Stimulated activated CD4-positive, alpha-beta T cell treated with anti-CD3 and anti-CD28 coated beads, Interleukin-15, amount 100 ng/mL, for 48 hours (primary cell): ENCODE measurements around the gene MICAL3.
"Not testable (repeated sequence)": the region's sequence is repeated elsewhere in the genome, so short reads cannot be mapped to it uniquely, and the experiment has no call there.

Source experiments
- DNase-seq, 2 donors: peaks; one replicate each; pipeline ENCODE4 v3.0.0-alpha.2; 2020; ENCODE audit warnings: low read depth in 2 of 2

MICAL3 gene

DNA sequence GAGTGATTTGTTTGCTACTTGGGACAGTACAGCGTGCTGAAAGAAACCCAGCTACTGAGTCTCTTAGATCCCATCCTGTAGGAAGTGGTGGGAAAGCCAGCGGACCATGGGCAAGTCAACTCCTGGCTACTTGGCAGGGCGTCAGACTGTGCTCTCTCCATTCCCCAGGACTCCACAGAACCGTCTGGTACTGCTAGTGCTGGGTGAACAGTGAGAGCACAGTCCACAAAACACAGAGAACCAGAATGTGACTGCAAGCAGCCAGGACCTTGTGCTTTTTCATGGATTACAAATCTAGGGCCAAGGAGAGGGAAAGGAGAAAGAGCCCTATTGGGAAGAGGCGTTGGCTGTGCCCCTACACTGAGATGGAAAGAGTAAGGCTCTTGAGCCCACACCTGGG lies 260.3 kb downstream of the MICAL3 start:
- DNase-seq, result no peak

DNA sequence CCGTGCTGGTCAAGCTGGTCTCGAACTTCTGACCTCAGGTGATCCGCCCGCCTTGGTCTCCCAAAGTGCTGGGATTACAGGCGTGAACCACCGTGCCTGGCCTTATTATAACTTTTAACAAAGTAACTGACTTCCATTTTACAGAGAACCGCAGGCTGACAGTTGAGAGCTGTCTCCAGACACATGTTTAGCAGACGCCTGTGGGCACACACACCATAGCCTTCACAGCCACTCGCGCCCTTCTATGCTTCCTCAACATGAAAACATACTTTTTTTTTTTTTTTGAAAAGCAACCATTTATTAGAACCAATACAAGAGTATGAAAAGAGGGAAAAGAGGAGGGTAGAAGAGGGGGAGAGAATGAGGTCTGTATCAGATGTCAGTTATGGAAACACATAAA lies 260.9 kb downstream of the MICAL3 start:
- DNase-seq, result not testable (repeated sequence)

DNA sequence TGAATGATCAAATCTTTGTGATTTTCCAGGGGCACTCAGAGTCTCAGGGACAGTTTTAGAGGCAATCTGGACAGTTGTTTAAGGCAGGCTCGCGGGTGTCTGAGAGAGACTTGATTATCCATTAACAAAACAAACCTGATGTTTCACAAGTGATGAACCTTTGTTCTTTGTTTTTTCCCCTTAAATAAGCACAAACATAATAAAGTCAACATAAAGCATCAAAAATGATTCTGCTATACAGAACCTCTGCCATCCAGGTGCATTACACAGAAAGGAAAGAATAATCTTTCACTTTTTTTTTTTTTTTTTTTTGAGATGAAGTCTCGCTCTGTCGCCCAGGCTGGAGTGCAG lies 263.2 kb downstream of the MICAL3 start:
- DNase-seq, result no peak

DNA sequence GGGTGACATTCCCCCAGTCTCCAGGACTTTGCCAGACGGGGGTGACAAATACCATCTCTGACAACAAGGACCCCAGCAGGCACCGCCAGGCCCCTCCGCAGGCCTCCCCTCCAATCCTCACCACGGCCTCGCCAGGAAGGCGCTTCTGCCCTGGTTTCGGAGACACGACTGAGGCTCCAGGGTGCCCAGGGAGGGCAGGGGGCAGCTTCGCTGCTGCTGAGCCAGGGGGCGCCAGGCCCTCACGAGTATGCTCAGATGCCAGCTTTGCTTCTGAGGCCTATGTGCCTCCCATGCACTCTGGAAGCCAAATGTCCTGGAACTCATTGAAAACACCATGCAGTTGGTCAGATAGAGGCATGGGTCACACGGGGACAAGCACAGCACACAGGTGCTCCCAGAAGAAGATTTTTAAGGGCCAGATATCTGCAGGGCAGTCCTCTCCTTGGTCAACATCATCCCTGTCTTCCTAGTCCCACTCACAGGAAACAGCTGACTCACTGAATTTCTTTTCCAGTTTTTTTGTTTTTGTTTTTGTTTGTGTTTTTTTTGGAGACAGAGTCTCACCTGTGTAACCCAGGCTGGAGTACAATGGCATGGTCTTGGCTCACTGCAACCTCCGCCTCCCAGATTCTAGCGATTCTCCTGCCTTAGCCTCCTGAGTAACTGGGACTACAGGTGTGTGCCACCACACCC lies 270.0 kb downstream of the MICAL3 start:
- no peak for DNase-seq

DNA sequence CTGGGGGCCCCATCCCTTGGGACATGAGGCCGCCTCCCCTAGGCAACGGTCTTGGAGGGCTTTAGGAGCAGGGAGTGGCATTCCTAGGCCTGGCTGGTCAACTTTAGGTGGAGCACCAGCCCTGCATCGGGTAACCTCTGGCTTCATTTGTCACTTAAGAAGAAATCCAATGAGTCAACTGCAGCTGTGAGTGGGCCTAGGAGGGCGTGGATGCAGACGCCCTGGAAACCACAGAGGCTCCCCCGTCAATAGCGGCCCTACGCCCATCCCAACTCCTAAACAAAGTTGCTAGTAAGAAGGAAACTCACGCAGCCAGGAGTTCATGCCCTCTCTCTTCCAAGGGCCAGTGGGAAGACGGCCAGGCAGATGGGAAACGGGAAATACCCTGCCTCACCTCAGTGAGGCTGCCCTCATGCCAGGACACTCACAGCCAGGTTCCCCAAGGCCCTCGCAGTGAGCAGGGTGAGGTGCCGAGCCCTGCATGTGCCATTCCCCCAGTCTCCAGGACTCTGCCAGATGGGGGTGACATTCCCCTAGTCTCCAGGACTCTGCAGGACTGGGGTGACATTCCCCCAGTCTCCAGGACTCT lies 270.9 kb downstream of the MICAL3 start:
- DNase-seq, result no peak

DNA sequence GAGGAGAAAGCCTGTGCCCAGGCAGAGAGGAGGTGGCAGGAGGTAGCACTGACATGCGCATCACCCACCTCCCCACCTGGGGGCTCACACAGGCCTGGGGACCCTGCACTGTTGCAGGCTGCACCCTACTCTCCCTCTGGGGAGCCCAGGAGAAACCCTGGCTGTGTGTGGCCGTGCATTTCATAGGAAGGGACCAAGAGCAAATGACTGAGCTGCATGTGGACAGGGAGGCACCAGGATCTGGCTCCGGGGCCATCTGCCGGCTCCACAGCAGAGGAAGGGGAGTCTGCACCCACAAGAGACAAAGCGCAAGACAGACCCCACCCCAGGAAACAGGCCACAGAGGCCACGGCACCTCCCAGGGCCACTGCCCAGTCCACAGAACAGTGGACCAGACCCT lies 272.8 kb downstream of the MICAL3 start:
- no peak for DNase-seq

DNA sequence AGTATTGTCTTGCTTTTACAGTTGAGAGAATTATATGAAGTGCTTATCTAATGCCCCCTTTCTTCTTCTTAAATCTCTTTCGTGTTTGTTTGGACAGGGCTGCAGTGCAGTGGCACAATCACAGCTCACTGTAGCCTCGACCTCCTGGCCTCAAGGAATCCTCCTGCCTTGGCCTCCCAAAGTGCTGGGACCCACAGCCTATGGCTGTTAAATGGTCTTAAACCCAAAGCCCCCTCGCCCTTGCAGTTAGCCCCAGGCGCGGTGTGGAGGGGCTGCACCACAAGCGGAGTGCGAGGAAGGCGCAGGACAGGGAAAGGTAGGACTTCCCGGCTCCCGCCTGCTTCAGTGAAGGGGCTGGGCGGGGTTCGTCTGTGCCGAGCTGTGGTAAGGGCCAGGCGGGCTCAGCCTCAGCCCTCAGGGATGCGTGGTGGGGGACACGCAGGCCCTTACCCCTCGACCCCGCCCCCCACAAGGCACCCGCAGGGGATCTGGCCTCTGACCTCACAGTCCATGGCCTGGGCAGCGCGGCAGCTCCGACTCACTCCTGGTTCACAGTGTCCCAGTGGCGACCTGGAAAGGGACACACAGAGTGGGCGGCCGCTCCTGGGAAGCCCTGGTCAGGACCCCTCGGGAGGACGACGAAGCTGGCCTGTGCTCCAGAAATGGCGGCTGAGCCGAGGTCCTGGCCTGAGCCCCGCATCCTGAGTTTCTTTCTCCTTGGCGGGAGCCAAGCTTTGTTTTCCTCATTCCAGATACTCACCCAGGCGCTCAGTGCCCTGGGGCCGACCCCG lies 274.6 kb downstream of the MICAL3 start:
- no peak for DNase-seq

DNA sequence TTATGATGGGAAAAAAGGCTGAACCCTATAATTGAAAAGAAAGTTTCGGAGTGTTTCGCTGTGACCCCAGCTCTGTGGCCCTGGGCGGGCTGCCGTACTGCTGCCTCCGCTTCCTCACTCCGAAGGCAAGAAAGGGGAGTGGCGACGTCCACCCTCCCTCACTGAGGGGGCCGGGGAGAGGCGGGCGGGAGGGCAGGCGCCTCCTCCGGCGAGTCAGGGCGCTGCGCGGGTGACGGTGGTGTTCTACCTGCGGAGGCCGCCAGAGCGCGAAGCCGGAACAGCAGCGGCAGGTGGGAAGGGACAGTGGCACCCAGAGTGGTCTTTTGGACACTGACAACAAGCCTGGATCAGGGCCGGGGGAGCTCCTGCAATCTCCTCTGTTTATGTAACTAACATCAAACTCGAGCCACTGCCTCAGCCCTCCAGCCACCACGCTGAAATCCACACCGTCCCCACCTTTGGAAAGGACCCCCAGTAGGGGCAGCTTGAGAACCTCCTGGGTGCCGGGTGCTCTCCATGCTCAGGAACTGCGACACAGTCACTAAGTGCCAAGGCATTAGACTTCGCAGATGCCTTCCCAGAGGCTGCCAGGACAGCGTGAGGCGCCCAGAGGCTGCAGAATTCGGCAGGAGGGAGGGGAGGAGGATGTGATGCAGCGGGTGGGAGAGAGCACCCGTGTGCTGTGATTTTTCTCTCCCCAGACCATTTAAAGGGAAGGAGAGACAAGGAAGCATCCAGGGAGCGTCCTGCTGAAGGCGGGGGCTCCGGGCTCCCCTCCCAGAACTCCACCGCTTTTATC lies 275.6 kb downstream of the MICAL3 start:
- no peak for DNase-seq

DNA sequence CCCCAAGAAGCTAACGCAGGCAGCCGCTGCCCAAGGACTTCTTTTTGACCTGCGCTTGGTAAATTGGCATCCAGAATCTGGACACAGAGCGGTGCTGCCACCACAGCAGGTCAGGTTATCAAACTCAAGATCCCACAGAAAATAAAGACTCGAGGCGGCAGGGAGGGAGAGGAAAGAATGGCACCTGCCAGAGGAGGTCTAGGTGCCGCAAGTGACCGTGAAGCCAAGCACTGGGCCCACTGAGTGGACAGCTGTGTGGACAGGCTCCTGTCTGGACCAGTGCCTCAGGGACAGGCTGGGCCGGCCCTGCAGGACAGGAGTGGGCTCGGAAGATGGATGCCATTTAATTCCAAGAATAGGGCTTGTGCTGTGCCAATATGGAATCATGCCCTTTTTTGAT lies 277.4 kb downstream of the MICAL3 start:
- DNase-seq, result no peak

DNA sequence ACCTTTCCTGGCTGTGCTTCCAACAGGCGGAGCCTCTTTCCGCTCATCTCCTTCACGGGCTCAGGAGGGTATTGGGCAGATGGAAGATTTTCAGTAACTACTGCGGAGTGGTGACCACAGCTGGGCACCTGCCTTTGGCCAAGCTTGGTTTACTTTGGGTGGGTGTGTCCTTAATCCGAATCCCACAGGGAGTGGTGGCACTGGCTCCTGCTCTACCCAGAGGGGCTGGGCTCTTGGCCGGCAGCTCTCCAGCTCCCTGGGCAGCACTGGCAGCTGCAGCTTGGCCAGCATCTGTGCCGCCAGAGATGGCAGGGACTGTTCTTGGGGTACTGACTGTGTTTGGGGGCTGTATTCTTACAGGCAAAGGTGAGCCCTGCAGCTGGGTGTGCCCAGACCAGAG lies 279.9 kb downstream of the MICAL3 start:
- DNase-seq, result no peak

DNA sequence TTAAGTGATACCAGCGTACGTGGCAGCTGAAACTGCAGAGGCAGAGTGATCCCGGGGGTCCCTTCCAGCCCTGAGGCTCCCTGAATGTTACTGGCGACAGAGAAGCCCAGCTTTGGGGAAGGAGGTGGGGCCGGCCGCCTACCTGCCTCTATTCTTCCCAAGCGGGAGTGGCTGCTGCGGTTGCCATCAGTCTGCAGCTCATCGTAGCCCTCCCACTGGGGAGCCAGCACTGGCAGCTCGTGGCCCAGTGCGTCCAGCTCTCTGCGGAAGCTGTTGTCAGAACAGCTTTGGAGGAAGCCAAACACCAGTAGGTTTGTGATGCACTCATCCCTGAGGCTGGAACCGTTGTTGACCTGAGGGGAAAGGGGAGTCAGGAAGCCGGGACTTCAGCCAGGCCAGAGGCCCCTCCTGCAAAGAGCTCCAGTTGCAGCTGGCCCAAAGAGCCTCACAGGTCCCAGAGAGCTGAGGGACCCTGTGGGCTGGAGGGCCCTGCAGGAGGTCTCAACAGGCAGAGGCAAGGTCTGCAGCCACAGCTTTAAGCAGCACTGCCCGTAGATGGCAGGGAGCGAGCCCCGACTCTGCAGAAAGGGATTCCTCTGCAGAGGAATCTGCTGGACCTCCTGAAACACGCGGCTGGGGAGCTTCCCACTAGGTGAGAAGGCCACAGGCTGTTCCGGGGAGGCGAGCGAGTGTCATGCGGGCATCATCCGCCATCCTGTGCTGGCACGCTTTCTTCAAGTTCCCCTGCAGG lies 280.5 kb downstream of the MICAL3 start:
- no peak for DNase-seq

DNA sequence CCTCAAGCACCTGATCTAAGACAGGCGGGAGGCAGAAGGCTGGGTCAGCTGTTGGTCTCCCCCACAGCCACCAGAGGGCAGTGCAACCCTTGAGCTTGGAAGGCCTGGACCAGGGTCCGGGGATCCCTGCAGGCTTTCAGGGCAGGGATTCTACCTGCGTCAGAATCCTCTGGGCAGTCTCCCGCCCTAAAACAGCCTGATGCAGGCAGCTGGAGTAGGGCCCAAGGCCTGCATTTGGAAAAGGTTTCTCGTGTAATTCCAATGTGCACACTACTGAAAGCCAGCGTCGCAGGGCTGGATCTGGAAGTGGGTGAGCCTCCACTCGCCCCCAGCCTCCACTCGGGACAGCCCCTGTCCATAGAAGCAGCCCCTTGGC lies 281.8 kb downstream of the MICAL3 start:
- peak; percentile 47 to 62 for DNase-seq

DNA sequence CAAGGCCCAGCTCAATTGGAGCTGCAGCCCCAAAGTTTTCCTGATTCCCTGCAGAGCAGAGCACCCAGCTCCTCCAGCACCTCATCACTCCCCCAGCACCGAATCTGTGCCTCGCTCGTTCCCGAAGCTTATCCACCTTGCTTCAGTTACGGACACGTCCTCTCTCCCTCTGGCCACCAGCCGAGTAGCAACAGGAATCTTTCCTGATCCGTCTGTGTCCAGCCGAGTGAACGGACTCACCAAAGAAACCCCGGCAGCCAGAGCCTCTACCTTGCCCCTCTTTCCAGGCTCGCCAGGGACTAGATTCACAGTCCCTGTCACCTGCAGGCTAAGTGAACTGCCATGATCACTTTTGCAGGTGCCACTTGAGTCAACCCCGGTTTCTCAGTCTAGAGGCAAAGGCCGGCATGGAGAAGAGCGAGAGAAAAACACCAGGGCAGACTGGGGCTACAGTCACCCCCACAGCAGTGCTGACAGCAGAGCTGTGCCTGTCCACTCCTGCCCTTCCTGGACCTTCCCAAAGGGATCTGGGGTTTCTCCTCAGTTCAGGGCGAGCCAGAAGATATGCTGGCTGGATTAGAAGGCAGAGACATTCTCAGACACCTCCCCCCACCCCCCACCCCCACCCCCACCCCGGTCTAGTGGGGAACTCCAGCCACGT lies 282.4 kb downstream of the MICAL3 start:
- no peak for DNase-seq

DNA sequence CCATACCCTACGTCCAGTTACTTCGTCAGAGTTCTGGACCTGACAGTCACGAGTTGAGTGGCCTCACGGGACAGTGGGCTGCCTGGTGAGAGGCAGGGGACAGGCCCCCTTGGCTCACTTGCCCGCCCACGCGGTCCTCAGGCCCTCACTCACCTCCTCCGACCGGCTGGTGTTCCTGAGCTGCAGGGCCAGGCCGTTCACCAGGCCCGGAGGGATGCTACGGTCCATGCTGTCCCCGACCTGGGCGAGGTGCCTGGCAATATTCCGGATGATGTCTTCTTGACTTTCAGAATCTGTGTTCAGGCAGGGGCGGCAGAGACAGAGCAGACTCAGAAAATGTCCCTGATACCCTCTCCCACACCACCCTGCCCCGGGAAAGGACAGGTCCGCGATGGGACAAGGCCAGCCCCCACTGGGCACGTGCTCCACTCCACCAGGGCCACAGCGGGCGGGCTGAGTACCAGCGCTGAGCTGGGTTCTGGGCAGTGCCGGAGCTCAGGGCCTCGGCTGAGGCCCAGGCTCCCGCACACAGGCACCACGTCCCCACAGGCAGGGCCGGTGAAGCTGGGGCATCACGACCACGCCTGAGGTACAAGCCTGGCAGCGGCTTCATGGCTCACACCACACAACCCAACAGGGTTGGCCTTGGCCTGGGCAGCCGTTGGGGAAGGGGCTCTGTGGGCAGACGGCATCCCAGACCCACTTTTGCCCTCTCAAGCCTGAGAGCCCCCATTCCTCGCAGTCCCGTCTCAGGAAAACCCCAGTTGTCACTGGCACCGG lies 285.0 kb downstream of the MICAL3 start:
- DNase-seq, result no peak

DNA sequence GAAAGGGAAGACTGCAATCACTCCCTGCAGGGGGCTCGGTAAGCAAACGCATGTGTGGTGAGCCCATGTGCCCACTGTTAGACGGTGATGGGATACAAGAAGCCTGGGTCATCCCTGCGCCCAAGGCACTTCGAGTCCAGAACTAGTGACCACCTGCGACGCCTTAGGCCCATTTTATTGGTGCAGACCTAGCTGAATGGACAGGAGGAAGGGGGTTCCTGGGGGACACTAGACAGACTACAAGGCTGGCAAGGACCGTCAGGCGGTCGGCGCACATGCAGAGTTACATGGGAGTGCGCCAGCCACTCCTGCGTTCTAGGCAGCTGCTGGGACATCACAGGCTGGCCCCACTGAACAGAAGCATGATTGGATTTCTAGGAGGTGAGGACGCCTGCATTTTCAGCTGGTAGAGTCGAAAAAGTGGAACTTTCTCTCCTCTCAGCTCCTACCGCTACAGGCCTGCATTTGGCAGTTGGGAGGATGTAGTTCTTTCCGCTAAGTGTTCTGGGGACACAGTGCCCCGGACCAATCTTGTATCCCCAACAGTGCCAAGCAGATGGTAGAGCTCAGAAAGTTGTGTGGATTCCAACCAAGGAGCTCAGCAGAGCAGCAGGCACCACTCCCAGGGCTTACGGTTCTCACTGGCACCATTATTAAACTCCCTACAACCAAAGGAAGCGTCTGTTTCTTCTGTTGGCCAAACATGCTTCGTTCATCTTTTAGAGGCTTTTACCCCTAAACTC lies 285.8 kb downstream of the MICAL3 start:
- no peak for DNase-seq
